ENCODE measurements around the gene RMC1. TPM values are rescaled to one million over a fixed set of nuclear protein-coding genes. Genes with fewer than 3 reads are reported as not detected.
A peak's percentile ranks its signal among the peaks of the same experiment; 100 is the strongest.
"Not testable (repeated sequence)": the region's sequence is repeated elsewhere in the genome, so short reads cannot be mapped to it uniquely, and the experiment has no call there.

Gene RMC1
- total RNA-seq, 8 experiments from 2014 or later = 13.7 to 48.2 (median 23.4) TPM

- ATAC-seq (replicated peaks in 6 of 8); in situ Hi-C loops (cut with MboI; ENCODE audit: low pct_unique_long_range_greater_than_20kb in 2 of 9, low sequenced_read_pairs in 9 of 9, unreplicated experiment in 9 of 9); H3K27ac ChIP-seq; H3K4me1 ChIP-seq (replicated peaks in 1 of 2); H3K4me3 ChIP-seq: not testable (repeated sequence)
- WGBS, 10 experiments = 89 to 100% (median 99%) methylated on average over 1 to 7 of the region's 8 CpGs; no CpG with 5 or more reads in 2 of the 10 experiments
Measured at GRCh38 chr18:23557511-23557910, 54.2 kb downstream of the RMC1 start.

GRCh38 chr18:23560186-23560585, 56.9 kb downstream of the RMC1 start:
- no peak for ATAC-seq (replicated peaks in 6 of 8)
- whole genome bisulfite sequencing, 10 experiments = 82 to 100% (median 97%) methylated on average over 1 to 4 of the region's 4 CpGs; no CpG with 5 or more reads in 3 of the 10 experiments
- no peak overlapping the region for H3K27ac ChIP-seq
- no peaks in the 10 kb centered on the region for H3K4me1 ChIP-seq (replicated peaks in 1 of 2)
- no peak overlapping the region for H3K4me3 ChIP-seq
- in situ Hi-C loops (cut with MboI; ENCODE audit: low pct_unique_long_range_greater_than_20kb in 2 of 9, low sequenced_read_pairs in 9 of 9, unreplicated experiment in 9 of 9) = no loop called here

GRCh38 chr18:23563377-23564043, 60.2 kb downstream of the RMC1 start:
- 80 to 92% (median 90%) methylated on average over 1 to 2 of the region's 2 CpGs; no CpG with 5 or more reads in 7 of the 10 experiments for WGBS, 10 experiments
- in situ Hi-C loops (cut with MboI; ENCODE audit: low pct_unique_long_range_greater_than_20kb in 2 of 9, low sequenced_read_pairs in 9 of 9, unreplicated experiment in 9 of 9) = no loop called here
- Histone ChIP-seq H3K27ac (no peak overlapping the region), H3K4me1 (replicated peaks in 1 of 2) (no peaks in the 10 kb centered on the region), H3K4me3 (no peak overlapping the region)
- peak in 2 of 8 experiments; percentile 76 to 78 for ATAC-seq (replicated peaks in 6 of 8)

DNA sequence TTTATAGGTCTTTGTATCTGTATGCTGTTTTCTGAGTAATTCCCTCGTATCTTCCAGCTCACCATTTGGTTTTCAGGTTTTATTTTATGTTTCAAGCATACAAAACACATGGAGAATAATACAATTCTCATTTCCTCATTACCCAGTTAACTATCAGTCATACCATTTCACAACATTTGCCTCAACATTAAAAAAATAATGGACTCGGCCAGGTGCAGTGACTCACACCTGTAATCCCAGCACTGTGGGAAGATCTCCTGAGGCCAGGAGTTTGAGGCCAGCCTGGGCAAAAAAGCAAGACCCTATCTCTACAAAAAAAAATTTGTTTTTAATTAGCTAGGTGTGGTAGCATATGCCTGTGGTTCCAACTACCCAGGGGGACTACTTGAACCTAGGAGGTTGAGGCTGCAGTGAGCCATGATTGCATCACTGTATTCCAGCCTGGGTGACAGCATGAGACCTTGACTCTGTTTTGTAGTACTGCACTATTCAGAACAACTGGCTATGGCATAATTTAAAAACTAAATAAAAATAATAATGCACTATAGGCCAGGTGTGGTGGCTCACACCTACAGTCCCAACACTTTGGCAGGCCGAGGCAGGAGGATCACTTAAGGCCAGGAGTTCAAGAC, 62.7 kb downstream of the RMC1 start:
- no peak for ATAC-seq (replicated peaks in 6 of 8)
- in situ Hi-C loops (cut with MboI; ENCODE audit: low pct_unique_long_range_greater_than_20kb in 2 of 9, low sequenced_read_pairs in 9 of 9, unreplicated experiment in 9 of 9) = no loop called here
- no peak overlapping the region for H3K27ac ChIP-seq
- 46 to 100% (median 100%) methylated on average over 1 to 3 of the region's 3 CpGs for WGBS, 10 experiments
- no peaks in the 10 kb centered on the region for H3K4me1 ChIP-seq (replicated peaks in 1 of 2)
- H3K4me3 ChIP-seq = no peak overlapping the region

DNA sequence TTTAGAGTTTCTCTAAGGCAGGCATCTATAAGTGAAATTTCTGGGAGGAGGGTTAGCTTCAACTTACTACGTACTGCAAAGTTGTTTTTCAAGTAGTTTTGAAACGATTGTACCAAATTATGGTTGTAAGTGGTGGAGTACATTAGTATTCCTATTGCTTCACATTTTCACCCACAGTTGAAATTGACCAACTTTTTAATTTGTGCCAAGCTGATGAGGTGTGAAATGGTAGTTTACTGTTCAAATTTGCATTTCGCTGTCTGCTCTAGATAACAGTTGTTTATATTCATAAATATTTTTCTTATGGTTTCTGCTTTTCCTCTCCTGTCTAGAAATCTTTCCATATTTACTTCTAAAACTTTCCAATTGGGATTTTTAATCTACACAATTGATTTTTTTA, 64.4 kb downstream of the RMC1 start:
- in situ Hi-C loops (cut with MboI; ENCODE audit: low pct_unique_long_range_greater_than_20kb in 2 of 9, low sequenced_read_pairs in 9 of 9, unreplicated experiment in 9 of 9) = no loop called here
- no peak overlapping the region for H3K4me3 ChIP-seq
- H3K27ac ChIP-seq = no peak overlapping the region
- no peak for ATAC-seq (replicated peaks in 6 of 8)
- 93 to 100% (median 99%) methylated on average over 1 to 3 of the region's 3 CpGs for WGBS, 10 experiments
- no peaks in the 10 kb centered on the region for H3K4me1 ChIP-seq (replicated peaks in 1 of 2)

DNA sequence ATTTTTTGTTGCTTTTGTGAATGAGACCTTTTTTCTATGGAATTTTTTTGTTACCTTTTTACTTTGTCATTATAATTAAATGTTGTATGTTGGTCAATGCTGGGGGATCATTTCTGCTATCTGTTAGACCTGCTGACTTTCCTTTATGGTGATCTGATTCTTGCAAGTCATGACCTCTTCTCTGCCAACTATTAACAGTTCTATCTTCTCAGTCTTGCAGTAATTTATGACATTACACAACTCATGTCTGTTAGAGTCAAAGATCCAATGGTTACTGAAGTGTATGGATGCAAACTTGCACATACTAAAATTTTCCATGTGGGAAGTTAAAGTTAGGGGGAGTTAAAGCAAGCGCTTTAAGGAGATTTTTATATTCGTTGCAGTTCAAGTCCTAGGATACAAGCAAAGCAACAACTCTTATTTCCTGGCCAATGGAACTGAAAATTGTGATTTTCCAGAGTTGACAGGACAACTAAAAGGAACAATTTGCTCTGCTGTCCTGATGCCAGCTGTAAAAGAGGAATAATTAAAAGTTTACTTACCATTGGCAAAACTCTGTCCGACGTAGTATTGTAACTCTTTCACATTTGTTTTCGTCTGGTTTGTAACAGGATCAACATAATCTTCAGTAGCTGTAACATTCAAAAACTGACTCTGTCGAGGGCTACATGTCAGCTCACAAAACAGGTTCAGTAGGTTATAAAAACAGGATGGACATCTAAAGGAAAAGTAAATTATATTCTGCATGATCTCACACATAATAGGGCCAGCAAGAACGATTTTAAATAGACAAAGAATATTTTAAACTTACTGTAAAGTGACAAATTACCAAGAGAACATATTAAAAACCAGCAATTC, 65.2 kb downstream of the RMC1 start:
- no peak overlapping the region for H3K4me3 ChIP-seq
- in situ Hi-C loops (cut with MboI; ENCODE audit: low pct_unique_long_range_greater_than_20kb in 2 of 9, low sequenced_read_pairs in 9 of 9, unreplicated experiment in 9 of 9) = no loop called here

DNA sequence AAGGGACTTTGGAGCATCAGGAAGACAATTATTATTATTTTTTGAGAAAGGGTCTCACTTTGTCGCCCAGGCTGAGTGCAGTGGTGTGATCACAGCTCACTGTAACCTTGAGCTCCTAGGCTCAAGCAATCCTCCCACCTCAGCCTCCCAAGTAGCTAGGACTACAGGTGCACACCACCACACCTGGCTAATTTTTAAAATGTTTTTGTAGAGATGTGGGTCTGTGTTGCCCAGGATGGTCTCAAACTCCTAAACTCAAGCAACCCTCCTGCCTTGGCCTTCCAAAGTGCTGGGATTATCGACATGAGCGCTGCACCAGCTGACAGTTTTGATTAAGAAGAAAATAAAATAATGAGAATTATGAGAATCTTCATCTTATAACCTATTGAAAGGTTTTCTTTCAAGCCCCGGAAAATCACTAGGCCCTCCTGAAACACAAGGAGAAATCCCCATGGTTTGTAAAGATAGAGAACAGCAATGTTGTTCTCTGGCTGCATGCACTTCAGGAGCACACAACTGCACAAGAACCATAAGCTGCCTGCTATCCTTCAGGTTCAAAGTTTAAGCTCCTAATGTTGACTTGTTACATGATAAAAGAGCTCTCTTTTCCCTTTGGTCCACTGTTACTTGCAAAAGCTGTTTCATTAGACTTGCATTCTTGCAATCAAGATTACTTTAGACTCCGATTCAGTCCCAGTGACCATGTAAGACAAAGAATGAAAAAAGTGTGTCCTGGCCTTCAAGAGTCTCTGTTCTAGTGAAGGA, 66.2 kb downstream of the RMC1 start:
- in situ Hi-C loops (cut with MboI; ENCODE audit: low pct_unique_long_range_greater_than_20kb in 2 of 9, low sequenced_read_pairs in 9 of 9, unreplicated experiment in 9 of 9) = no loop called here
- WGBS, 10 experiments = 83 to 100% (median 100%) methylated on average over 1 to 4 of the region's 5 CpGs; no CpG with 5 or more reads in 1 of the 10 experiments

More for the DNA sequence above, 65.2 kb downstream of the RMC1 start:
- no peak for ATAC-seq (replicated peaks in 6 of 8)
- no peak overlapping the region for H3K27ac ChIP-seq
- 43 to 97% (median 95%) methylated on average over 5 to 7 of the region's 7 CpGs for WGBS, 10 experiments
- H3K4me1 ChIP-seq (replicated peaks in 1 of 2) = no peaks in the 10 kb centered on the region

DNA sequence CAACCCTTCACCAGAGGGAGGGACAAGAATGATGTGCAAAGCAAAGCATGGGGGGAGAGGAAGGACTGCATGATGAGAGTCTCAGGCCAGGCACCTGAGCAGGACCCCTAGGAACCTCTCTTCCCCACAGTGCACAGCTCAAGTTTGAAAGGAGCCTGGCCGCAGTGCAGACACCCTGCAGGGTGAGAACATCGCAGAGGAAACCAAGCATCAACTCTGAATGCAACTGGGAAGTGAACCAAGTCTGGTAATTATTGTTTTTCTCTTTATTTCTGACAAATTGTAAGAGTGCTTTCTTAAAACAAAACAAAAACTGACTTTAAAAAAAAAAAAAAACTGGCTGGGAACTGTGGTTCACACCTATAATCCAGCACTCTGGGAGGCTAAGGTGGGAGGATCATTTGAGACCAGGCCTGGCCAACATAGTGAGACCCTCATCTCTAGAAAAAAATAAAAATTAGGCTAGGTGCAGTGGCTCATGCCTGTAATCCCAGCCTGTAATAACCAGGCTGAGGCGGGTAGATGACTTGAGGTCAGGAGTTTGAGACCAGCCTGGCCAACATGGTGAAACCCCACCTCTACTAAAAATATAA, 67.7 kb downstream of the RMC1 start:
- H3K27ac ChIP-seq = no peak overlapping the region
- WGBS, 10 experiments = 52 to 100% (median 100%) methylated on average over 1 to 3 of the region's 3 CpGs; no CpG with 5 or more reads in 3 of the 10 experiments

More for the DNA sequence above, 66.2 kb downstream of the RMC1 start:
- Histone ChIP-seq H3K4me1 (replicated peaks in 1 of 2) (no peaks in the 10 kb centered on the region), H3K4me3 (no peak overlapping the region), H3K27ac (no peak overlapping the region)
- no peak for ATAC-seq (replicated peaks in 6 of 8)

GRCh38 chr18:23572012-23572411, 68.7 kb downstream of the RMC1 start:
- ATAC-seq (replicated peaks in 6 of 8) = no peak
- in situ Hi-C loops (cut with MboI; ENCODE audit: low pct_unique_long_range_greater_than_20kb in 2 of 9, low sequenced_read_pairs in 9 of 9, unreplicated experiment in 9 of 9) = no loop called here

More for the DNA sequence above, 67.7 kb downstream of the RMC1 start:
- H3K4me3 ChIP-seq = no peak overlapping the region
- in situ Hi-C loops (cut with MboI; ENCODE audit: low pct_unique_long_range_greater_than_20kb in 2 of 9, low sequenced_read_pairs in 9 of 9, unreplicated experiment in 9 of 9) = no loop called here
- no peak for ATAC-seq (replicated peaks in 6 of 8)
- no peaks in the 10 kb centered on the region for H3K4me1 ChIP-seq (replicated peaks in 1 of 2)

GRCh38 chr18:23572570-23572969, 69.3 kb downstream of the RMC1 start:
- in situ Hi-C loops (cut with MboI; ENCODE audit: low pct_unique_long_range_greater_than_20kb in 2 of 9, low sequenced_read_pairs in 9 of 9, unreplicated experiment in 9 of 9) = no loop called here
- Histone ChIP-seq H3K4me3 (no peak overlapping the region), H3K27ac (no peak overlapping the region), H3K4me1 (replicated peaks in 1 of 2) (no peaks in the 10 kb centered on the region)
- no peak for ATAC-seq (replicated peaks in 6 of 8)
- WGBS, 10 experiments = 72 to 94% (median 88%) methylated on average over 2 to 5 of the region's 5 CpGs; no CpG with 5 or more reads in 2 of the 10 experiments

More at GRCh38 chr18:23572012-23572411, 68.7 kb downstream of the RMC1 start:
- H3K4me3 ChIP-seq = no peak overlapping the region
- no peaks in the 10 kb centered on the region for H3K4me1 ChIP-seq (replicated peaks in 1 of 2)
- H3K27ac ChIP-seq = no peak overlapping the region
- 85 to 100% (median 93%) methylated on average over 1 to 2 of the region's 2 CpGs; no CpG with 5 or more reads in 3 of the 10 experiments for whole genome bisulfite sequencing, 10 experiments

- in situ Hi-C loops (cut with MboI; ENCODE audit: low pct_unique_long_range_greater_than_20kb in 2 of 9, low sequenced_read_pairs in 9 of 9, unreplicated experiment in 9 of 9) = no loop called here
- H3K4me1 ChIP-seq (replicated peaks in 1 of 2) = no peaks in the 10 kb centered on the region
- ATAC-seq (replicated peaks in 6 of 8) = no peak
Measured at GRCh38 chr18:23573020-23573419, 69.7 kb downstream of the RMC1 start.

More at GRCh38 chr18:23573020-23573419, 69.7 kb downstream of the RMC1 start:
- H3K27ac ChIP-seq = no peak overlapping the region
- no peak overlapping the region for H3K4me3 ChIP-seq
- WGBS, 10 experiments = 85 to 100% (median 97%) methylated on average over 1 to 4 of the region's 4 CpGs; no CpG with 5 or more reads in 2 of the 10 experiments

All from motor neuron (in vitro differentiated cells).